GM12878 (cell line): ENCODE results near the gene RBM12. TPM values are rescaled to one million over a fixed set of nuclear protein-coding genes. Genes with fewer than 3 reads are reported as not detected.

ENCODE experiments used
- ATAC-seq: fragments of 200-7000 bp; cut with Tn5 transposase; 3 replicates; pipeline ENCODE4 v1.9.1; 2020; ENCODE audit warnings: mild to moderate bottlenecking, moderate library complexity
- BruUV-seq: library from RNA; stranded (reverse); fragments of 400-500 nt; replicated peaks from 2 replicates; lab custom pipeline; 2021; lab: Mats Ljungman, UMichigan
- CTCF ChIA-PET: fragments of 300-600 bp; sonication (Branson Sonifier 250); formaldehyde crosslinking; extraction: SDS; loops from one replicate; lab custom pipeline; 2021; ENCODE audit warnings: inconsistent platforms; lab: Yijun Ruan, JAX
- POLR2A ChIA-PET: fragments of 350-600 bp; formaldehyde crosslinking; extraction: SDS; loops from one replicate; lab custom pipeline; 2021; ENCODE audit warnings: inconsistent platforms; lab: Charles Lee
- RAD21 ChIA-PET: fragments of 300-600 bp; sonication (Branson Sonifier 250); formaldehyde crosslinking; loops from one replicate; lab custom pipeline; 2023; ENCODE audit warnings: antibody characterized with exemption; ENCODE audit not compliant: unreplicated experiment; lab: Charles Lee
- SMC1A ChIA-PET: fragments of 300-600 bp; sonication (Branson Sonifier 250); formaldehyde crosslinking; loops from one replicate; lab custom pipeline; 2023; ENCODE audit not compliant: unreplicated experiment, uncharacterized antibody; lab: Charles Lee
- DNase-seq: peaks from one replicate; pipeline ENCODE4 v3.0.0-alpha.2; 2011; ENCODE audit warnings: low read depth, low spot score
- FAIRE-seq: peaks from 3 replicates; lab custom pipeline; 2011; peaks lifted over from hg19 to GRCh38; lab: Jason Lieb, UNC
- H2AFZ ChIP-seq: 2 replicates; pipeline ENCODE4 v1.6.0; 2011; ENCODE audit warnings: low read depth, low read length, control low read depth; ENCODE audit not compliant: control insufficient read depth
- H3K27ac ChIP-seq: 2 replicates; pipeline ENCODE4 v1.5.1; 2011; ENCODE audit warnings: control low read depth; ENCODE audit not compliant: control insufficient read depth, insufficient read depth
- H3K27me3 ChIP-seq, 2 experiments: replicated peaks in 1 of 2; 2 replicates each; pipeline versions ENCODE4 v1.6.0 to v1.6.1; 2011; ENCODE audit warnings: low read length in 1 of 2; ENCODE audit not compliant: control insufficient read depth in 2 of 2, insufficient read depth in 2 of 2
- H3K36me3 ChIP-seq, 2 experiments: 2 replicates each; pipeline ENCODE4 v1.5.1; 2011; ENCODE audit warnings: low read length in 1 of 2; ENCODE audit not compliant: control insufficient read depth in 2 of 2, insufficient read depth in 2 of 2
- H3K4me1 ChIP-seq: 2 replicates; pipeline ENCODE4 v1.6.1; 2011; ENCODE audit warnings: mild to moderate bottlenecking, low read length, moderate library complexity, mixed read lengths; ENCODE audit not compliant: control insufficient read depth, insufficient read depth
- H3K4me2 ChIP-seq: 2 replicates; pipeline ENCODE4 v1.6.0; 2011; ENCODE audit warnings: control low read depth; ENCODE audit not compliant: control insufficient read depth, insufficient read depth
- H3K4me3 ChIP-seq: fragments of 200-600 bp; sonication (generic); 2 replicates; pipeline ENCODE4 v1.5.1; 2016
- H3K79me2 ChIP-seq: 2 replicates; pipeline ENCODE4 v1.6.0; 2011; ENCODE audit warnings: low read length; ENCODE audit not compliant: control insufficient read depth, insufficient read depth
- H3K9ac ChIP-seq: 2 replicates; pipeline ENCODE4 v1.8.0; 2011; ENCODE audit warnings: low read length, control low read depth, mixed read lengths; ENCODE audit not compliant: control insufficient read depth, insufficient read depth
- H3K9me3 ChIP-seq: replicated peaks from 3 replicates; pipeline ENCODE4 v1.5.1; 2011; ENCODE audit warnings: mild to moderate bottlenecking, low read length; ENCODE audit not compliant: control insufficient read depth, insufficient read depth
- H4K20me1 ChIP-seq: 2 replicates; pipeline ENCODE4 v1.6.0; 2011; ENCODE audit not compliant: control insufficient read depth, insufficient read depth
- EGR1 ChIP-seq, 2 experiments: IDR thresholded peaks; 1 replicate in 1 of 2; 2 replicates in 1 of 2; pipeline ENCODE4 v1.6.1; 2011 to 2012; ENCODE audit warnings: low read depth in 2 of 2, low read length in 2 of 2, borderline replicate concordance in 1 of 2, mild to moderate bottlenecking in 1 of 2, moderate library complexity in 1 of 2
- ESRRA ChIP-seq: IDR thresholded peaks from 2 replicates; pipeline ENCODE4 v1.6.1; 2012; ENCODE audit warnings: mild to moderate bottlenecking, low read length, improper control_type of control experiment
- FOS ChIP-seq: IDR thresholded peaks from 3 replicates; pipeline ENCODE4 v1.6.1; 2011; ENCODE audit warnings: borderline replicate concordance; ENCODE audit not compliant: insufficient read length; ENCODE audit errors: extremely low read depth
- HCFC1 ChIP-seq: fragments of 150-350 bp; IDR thresholded peaks from 2 replicates; pipeline ENCODE4 v1.6.1; 2014; ENCODE audit warnings: low read length
- JUND ChIP-seq: IDR thresholded peaks from 2 replicates; pipeline ENCODE4 v1.6.1; 2012; ENCODE audit warnings: low read depth, mild to moderate bottlenecking, low read length, improper control_type of control experiment, moderate library complexity
- KLF5 ChIP-seq: fragments of 450-650 bp; IDR thresholded peaks from 2 replicates; pipeline ENCODE4 v1.6.1; 2014; ENCODE audit warnings: mild to moderate bottlenecking; ENCODE audit not compliant: partially characterized antibody
- NRF1 ChIP-seq: conservative IDR thresholded peaks from 2 replicates; pipeline ENCODE4 v1.6.1; 2011; ENCODE audit warnings: mild to moderate bottlenecking, low read depth, low read length, improper control_type of control experiment
- RCOR1 ChIP-seq: conservative IDR thresholded peaks from 2 replicates; pipeline ENCODE4 v1.6.1; 2012; ENCODE audit warnings: low read depth, low read length, improper control_type of control experiment
- ZBED1 ChIP-seq: IDR thresholded peaks from 2 replicates; pipeline ENCODE4 v1.6.1; 2016; ENCODE audit warnings: borderline replicate concordance
- ZBTB40 ChIP-seq: fragments of 450-650 bp; IDR thresholded peaks from 2 replicates; pipeline ENCODE4 v1.6.1; 2016; ENCODE audit warnings: mild to moderate bottlenecking, moderate library complexity, borderline replicate concordance
- WGBS: methylation state at CpG from one replicate; pipeline ENCODE4 v1.1.6; 2016; ENCODE audit warnings: low lambda C conversion rate; ENCODE audit not compliant: insufficient replicate concordance, insufficient coverage; ENCODE audit errors: missing lambda C conversion rate; 5-methylcytosine and 5-hydroxymethylcytosine counted together
- in situ Hi-C: fragments of 300-500 bp; cut with MboI; formaldehyde crosslinking; loops from 9 replicates; pipeline ENCODE4 v1.14.3; 2018; ENCODE audit warnings: mixed read lengths
- intact Hi-C: fragments of 100-400 bp; cut with micrococcal nuclease; formaldehyde crosslinking; loops from one replicate; pipeline ENCODE4 v1.14.2; 2022; ENCODE audit not compliant: unreplicated experiment
- polyA plus RNA-seq, 11 experiments: library from polyadenylated mRNA; depleted of rRNA in 4 of 11; unstranded in 6 of 11; stranded (reverse) in 5 of 11; fragments of >200 nt; fragmentation: Nextera tagmentation in 4 of 11; fragmentation: Illumina TruSeq in 1 of 11; extraction: Ambion mirVana in 4 of 11; extraction: Trizol in 1 of 11; gene quantifications; 1 replicate in 1 of 11; 2 replicates in 10 of 11; pipeline versions ENCODE4 v1.2.1 to v1.2.3, GENCODE V29; 2011 to 2016; ENCODE audit warnings: inconsistent platforms in 2 of 11, missing spikeins in 2 of 11, low read depth in 1 of 11
- total RNA-seq, 4 experiments: library from RNA; depleted of rRNA in 3 of 4; stranded (reverse); fragments of >200 nt in 3 of 4; fragmentation: Illumina TruSeq in 1 of 4; extraction: Trizol in 1 of 4; gene quantifications; 2 replicates each; pipeline versions ENCODE4 v1.2.1 to v1.2.3, GENCODE V29; 2013 to 2021
- TF ChIP-seq, protein P1 (sequence below): fragments of 450-650 bp; IDR thresholded peaks from 2 replicates; pipeline ENCODE4 v1.6.1; 2014; ENCODE audit warnings: mild to moderate bottlenecking

Gene RBM12
- total and polyA plus RNA-seq, 10 of the 15 experiments (the other 5 are each of a cell fraction or from before 2014, with no cell fraction given): 4.7 to 153 (median 58.5) TPM

- SMC1A ChIA-PET: interaction anchor here (1.0 to 1.1 kb wide), 2 partner anchors 10 to 58 kb away, joined by 3 read pairs; no protein-coding TSS in a partner anchor
- Histone ChIP-seq H4K20me1 (peaks cover 3% of the 10 kb centered on the region), H3K9ac (no peak overlapping the region), H3K27ac (no peak overlapping the region), H3K79me2 (peaks cover 41% of the 10 kb centered on the region), H3K9me3 (no peaks in the 10 kb centered on the region), H3K4me2 (no peak overlapping the region), H3K27me3 (no peaks in the 10 kb centered on the region), H3K36me3 (peaks cover 0 to 4% of the 10 kb centered on the region in 2 experiments; a peak in 1 of 4 replicates), H3K4me1 (no peaks in the 10 kb centered on the region), H3K4me3 (no peak overlapping the region), H2AFZ (no peak overlapping the region)
- POLR2A ChIA-PET: interaction anchor here (0.5 to 1.6 kb wide), 7 partner anchors 9 to 254 kb away, joined by 3 to 7 read pairs (median 4); no protein-coding TSS in a partner anchor
- intact Hi-C loops (loop anchor here (2.0 kb wide), 2 partner anchors 47 to 77 kb away; partner anchors contain the start of gene RBM39), in situ Hi-C loops (no loop called here)
- RAD21 ChIA-PET: no interaction called here
- TF ChIP-seq FOS (no peak), NRF1 (no peak), ZBTB40 (no peak), EGR1 (IDR thresholded peaks at IDR 0.05; ENCODE audit: borderline replicate concordance in 1 of 2, low read depth in 2 of 2, low read length in 2 of 2) (no peak), KLF5 (no peak), ESRRA (no peak), RCOR1 (no peak), HCFC1 (no peak), JUND (no peak), ZBED1 (no peak)
- TF ChIP-seq, protein P1, sequence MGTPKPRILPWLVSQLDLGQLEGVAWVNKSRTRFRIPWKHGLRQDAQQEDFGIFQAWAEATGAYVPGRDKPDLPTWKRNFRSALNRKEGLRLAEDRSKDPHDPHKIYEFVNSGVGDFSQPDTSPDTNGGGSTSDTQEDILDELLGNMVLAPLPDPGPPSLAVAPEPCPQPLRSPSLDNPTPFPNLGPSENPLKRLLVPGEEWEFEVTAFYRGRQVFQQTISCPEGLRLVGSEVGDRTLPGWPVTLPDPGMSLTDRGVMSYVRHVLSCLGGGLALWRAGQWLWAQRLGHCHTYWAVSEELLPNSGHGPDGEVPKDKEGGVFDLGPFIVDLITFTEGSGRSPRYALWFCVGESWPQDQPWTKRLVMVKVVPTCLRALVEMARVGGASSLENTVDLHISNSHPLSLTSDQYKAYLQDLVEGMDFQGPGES: no peak
- FAIRE-seq (no peak), ATAC-seq (no peak), DNase-seq (no peak)
- 97% methylated on average over 17 of the region's 17 CpGs for WGBS
- CTCF ChIA-PET: interaction anchor here (0.6 to 2.5 kb wide), 4 partner anchors 9 to 1642 kb away, joined by 3 to 9 read pairs (median 3); partner anchors contain the start of gene RBM39
- BruUV-seq: no TSS peak
These were observed 1.2 kb upstream of the RBM12 start for GRCh38 chr20:35665949-35666288.
